ENCODE data around the gene PPP1R17.

Gene PPP1R17

GRCh38 chr7:31651234-31652062 is 35.6 kb upstream of the PPP1R17 start:
- TF ChIP-seq CTCF (IDR thresholded peaks at IDR 0.05) = no peak

GRCh38 chr7:31652063-31652326 is 35.0 kb upstream of the PPP1R17 start:
- TF ChIP-seq CTCF (IDR thresholded peaks at IDR 0.05) = no peak

- TF ChIP-seq CTCF (IDR thresholded peaks at IDR 0.05) = no peak
These were observed 23.9 kb upstream of the PPP1R17 start for GRCh38 chr7:31663072-31663471.

GRCh38 chr7:31664890-31665289 is 22.1 kb upstream of the PPP1R17 start:
- TF ChIP-seq CTCF (IDR thresholded peaks at IDR 0.05) = no peak

- TF ChIP-seq CTCF (IDR thresholded peaks at IDR 0.05) = no peak
These were observed 21.5 kb upstream of the PPP1R17 start for GRCh38 chr7:31665546-31665945.

GRCh38 chr7:31669461-31669860 is 17.6 kb upstream of the PPP1R17 start:
- TF ChIP-seq CTCF (IDR thresholded peaks at IDR 0.05) = no peak

GRCh38 chr7:31679574-31680305 is 7.3 kb upstream of the PPP1R17 start:
- no peak for TF ChIP-seq CTCF (IDR thresholded peaks at IDR 0.05)

Measured in LNCAP (cell line).